Measurements from ENCODE around the gene SKOR1.

DNA sequence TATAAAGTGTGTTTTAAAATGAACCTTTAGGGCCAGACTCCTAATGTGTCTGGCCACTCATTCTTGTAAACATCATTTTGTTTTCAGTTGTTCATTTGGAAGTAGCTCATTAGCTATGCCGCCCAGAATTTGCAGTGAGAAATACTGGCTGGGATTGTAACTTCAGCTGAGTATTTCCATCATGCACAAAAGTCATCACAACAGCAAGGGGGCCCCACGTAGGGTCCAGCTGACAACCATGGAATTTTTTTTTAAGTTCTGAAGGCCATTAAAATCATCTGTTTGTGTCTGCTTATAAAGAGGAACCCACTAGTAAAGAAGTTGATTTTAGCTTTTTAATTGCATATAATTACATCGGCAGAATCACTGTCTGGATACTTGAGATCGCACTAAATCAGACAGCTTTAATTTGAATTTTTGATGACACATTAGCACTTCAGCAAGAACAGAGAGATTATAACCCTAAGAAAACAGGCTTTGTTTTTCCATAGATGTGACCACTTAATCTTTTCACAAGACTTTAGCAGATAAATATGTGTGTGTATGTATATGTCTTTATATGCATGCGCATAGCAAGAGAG lies 46.3 kb upstream of the SKOR1 start:
- no peak for TF ChIP-seq CBFB (CRISPR knock-in tag; IDR thresholded peaks at IDR 0.05; ENCODE audit: low read depth)
- TF ChIP-seq, protein P1, sequence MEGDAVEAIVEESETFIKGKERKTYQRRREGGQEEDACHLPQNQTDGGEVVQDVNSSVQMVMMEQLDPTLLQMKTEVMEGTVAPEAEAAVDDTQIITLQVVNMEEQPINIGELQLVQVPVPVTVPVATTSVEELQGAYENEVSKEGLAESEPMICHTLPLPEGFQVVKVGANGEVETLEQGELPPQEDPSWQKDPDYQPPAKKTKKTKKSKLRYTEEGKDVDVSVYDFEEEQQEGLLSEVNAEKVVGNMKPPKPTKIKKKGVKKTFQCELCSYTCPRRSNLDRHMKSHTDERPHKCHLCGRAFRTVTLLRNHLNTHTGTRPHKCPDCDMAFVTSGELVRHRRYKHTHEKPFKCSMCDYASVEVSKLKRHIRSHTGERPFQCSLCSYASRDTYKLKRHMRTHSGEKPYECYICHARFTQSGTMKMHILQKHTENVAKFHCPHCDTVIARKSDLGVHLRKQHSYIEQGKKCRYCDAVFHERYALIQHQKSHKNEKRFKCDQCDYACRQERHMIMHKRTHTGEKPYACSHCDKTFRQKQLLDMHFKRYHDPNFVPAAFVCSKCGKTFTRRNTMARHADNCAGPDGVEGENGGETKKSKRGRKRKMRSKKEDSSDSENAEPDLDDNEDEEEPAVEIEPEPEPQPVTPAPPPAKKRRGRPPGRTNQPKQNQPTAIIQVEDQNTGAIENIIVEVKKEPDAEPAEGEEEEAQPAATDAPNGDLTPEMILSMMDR (IDR thresholded peaks at IDR 0.05) = no peak
- TF ChIP-seq, protein P2, sequence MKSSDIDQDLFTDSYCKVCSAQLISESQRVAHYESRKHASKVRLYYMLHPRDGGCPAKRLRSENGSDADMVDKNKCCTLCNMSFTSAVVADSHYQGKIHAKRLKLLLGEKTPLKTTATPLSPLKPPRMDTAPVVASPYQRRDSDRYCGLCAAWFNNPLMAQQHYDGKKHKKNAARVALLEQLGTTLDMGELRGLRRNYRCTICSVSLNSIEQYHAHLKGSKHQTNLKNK (CRISPR knock-in tag; IDR thresholded peaks at IDR 0.05) = no peak
- no peak for TF ChIP-seq FOXJ3 (CRISPR knock-in tag; IDR thresholded peaks at IDR 0.05; ENCODE audit: borderline replicate concordance)
- TF ChIP-seq, protein P3, sequence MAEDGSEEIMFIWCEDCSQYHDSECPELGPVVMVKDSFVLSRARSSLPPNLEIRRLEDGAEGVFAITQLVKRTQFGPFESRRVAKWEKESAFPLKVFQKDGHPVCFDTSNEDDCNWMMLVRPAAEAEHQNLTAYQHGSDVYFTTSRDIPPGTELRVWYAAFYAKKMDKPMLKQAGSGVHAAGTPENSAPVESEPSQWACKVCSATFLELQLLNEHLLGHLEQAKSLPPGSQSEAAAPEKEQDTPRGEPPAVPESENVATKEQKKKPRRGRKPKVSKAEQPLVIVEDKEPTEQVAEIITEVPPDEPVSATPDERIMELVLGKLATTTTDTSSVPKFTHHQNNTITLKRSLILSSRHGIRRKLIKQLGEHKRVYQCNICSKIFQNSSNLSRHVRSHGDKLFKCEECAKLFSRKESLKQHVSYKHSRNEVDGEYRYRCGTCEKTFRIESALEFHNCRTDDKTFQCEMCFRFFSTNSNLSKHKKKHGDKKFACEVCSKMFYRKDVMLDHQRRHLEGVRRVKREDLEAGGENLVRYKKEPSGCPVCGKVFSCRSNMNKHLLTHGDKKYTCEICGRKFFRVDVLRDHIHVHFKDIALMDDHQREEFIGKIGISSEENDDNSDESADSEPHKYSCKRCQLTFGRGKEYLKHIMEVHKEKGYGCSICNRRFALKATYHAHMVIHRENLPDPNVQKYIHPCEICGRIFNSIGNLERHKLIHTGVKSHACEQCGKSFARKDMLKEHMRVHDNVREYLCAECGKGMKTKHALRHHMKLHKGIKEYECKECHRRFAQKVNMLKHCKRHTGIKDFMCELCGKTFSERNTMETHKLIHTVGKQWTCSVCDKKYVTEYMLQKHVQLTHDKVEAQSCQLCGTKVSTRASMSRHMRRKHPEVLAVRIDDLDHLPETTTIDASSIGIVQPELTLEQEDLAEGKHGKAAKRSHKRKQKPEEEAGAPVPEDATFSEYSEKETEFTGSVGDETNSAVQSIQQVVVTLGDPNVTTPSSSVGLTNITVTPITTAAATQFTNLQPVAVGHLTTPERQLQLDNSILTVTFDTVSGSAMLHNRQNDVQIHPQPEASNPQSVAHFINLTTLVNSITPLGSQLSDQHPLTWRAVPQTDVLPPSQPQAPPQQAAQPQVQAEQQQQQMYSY (CRISPR knock-in tag; IDR thresholded peaks at IDR 0.05) = no peak
- TF ChIP-seq, protein P4, sequence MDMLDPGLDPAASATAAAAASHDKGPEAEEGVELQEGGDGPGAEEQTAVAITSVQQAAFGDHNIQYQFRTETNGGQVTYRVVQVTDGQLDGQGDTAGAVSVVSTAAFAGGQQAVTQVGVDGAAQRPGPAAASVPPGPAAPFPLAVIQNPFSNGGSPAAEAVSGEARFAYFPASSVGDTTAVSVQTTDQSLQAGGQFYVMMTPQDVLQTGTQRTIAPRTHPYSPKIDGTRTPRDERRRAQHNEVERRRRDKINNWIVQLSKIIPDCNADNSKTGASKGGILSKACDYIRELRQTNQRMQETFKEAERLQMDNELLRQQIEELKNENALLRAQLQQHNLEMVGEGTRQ (CRISPR knock-in tag; IDR thresholded peaks at IDR 0.05) = no peak

Measured in WTC11 (cell line).